ENCODE results near the gene FERD3L. TPM values are rescaled to one million over a fixed set of nuclear protein-coding genes. Genes with fewer than 3 reads are reported as not detected.

FERD3L gene
- total and polyA plus RNA-seq, 2 of the 8 experiments (the other 6 are each of a cell fraction or from before 2014, with no cell fraction given): not detected

- no peaks in the 10 kb centered on the region for H3K9me3 ChIP-seq (ENCODE audit: insufficient read depth in 2 of 2, low read depth in 1 of 2, low read length in 1 of 2)
- H3K27me3 ChIP-seq (replicated peaks in 1 of 4; ENCODE audit: control insufficient read depth in 3 of 4, extremely low read depth in 1 of 4, insufficient read depth in 3 of 4, low read length in 3 of 4): no peaks in the 10 kb centered on the region
Observed at GRCh38 chr7:19161671-19162070, 16.4 kb upstream of the FERD3L start.

More at GRCh38 chr7:19161671-19162070, 16.4 kb upstream of the FERD3L start:
- H4K5ac ChIP-seq (ENCODE audit: insufficient read length, low read depth, low read length): no peak overlapping the region
- H2BK15ac ChIP-seq (ENCODE audit: low read length): no peak overlapping the region
- H3K27ac ChIP-seq (ENCODE audit: low read depth, low read length): no peak overlapping the region
- no peaks in the 10 kb centered on the region for H4K20me1 ChIP-seq (replicated peaks in 1 of 2; ENCODE audit: control insufficient read depth in 1 of 2, insufficient read depth in 2 of 2, low read length in 2 of 2)
- H4K91ac ChIP-seq (replicated peaks; ENCODE audit: insufficient read length, low read length): no peak overlapping the region
- H3K14ac ChIP-seq (ENCODE audit: insufficient read length): no peak overlapping the region
- no peak overlapping the region for H3K23ac ChIP-seq (ENCODE audit: insufficient read length)
- DNase-seq (ENCODE audit: low read depth in 1 of 2, low spot score in 2 of 2) (no peak), FAIRE-seq (no peak)
- H2BK120ac ChIP-seq (replicated peaks; ENCODE audit: low read depth, low read length): no peak overlapping the region
- H2AK5ac ChIP-seq (ENCODE audit: low read depth, low read length): no peak overlapping the region
- no peaks in the 10 kb centered on the region; the same call in 1 of the 2 replicates for H3K23me2 ChIP-seq (ENCODE audit: low read depth, low read length)
- H2AFZ ChIP-seq (ENCODE audit: low read length): no peak overlapping the region
- no peak for TF ChIP-seq NANOG (IDR thresholded peaks at IDR 0.05; ENCODE audit: insufficient read depth, low read depth, low read length, poor library complexity, severe bottlenecking)
- no peak for TF ChIP-seq SAP30 (IDR thresholded peaks at IDR 0.05; ENCODE audit: insufficient read depth, insufficient replicate concordance, low read length)
- TF ChIP-seq RXRA (IDR thresholded peaks at IDR 0.05; ENCODE audit: insufficient read depth, low read depth, low read length): no peak
- TF ChIP-seq RFX5 (IDR thresholded peaks at IDR 0.05; ENCODE audit: borderline replicate concordance, low read depth, low read length): no peak
- no peak for TF ChIP-seq CTBP2 (IDR thresholded peaks at IDR 0.05; ENCODE audit: borderline replicate concordance, insufficient read depth, insufficient read length, low read length)
- no peak overlapping the region for H3K56ac ChIP-seq (replicated peaks; ENCODE audit: insufficient read length, low read depth, low read length)
- POLR2A ChIA-PET (ENCODE audit: partially characterized antibody): no interaction called here
- WGBS, 2 experiments (ENCODE audit: extremely low coverage in 1 of 2, insufficient coverage in 1 of 2, insufficient read length in 1 of 2, insufficient replicate concordance in 2 of 2, low coverage in 1 of 2, low lambda C conversion rate in 2 of 2, missing lambda C conversion rate in 1 of 2): 97% methylated on average over 3 of the region's 3 CpGs; no CpG with 5 or more reads in 1 of the 2 experiments
- CTCF ChIA-PET (ENCODE audit: partially characterized antibody): no interaction called here
- H4K8ac ChIP-seq (ENCODE audit: extremely low read depth, insufficient read depth, low read length): no peak overlapping the region
- no peaks in the 10 kb centered on the region for H3K79me2 ChIP-seq (ENCODE audit: control insufficient read depth in 1 of 2, insufficient read depth in 2 of 2, low read length in 2 of 2)
- no peak overlapping the region for H2BK12ac ChIP-seq (ENCODE audit: low read depth, low read length)
- H3K18ac ChIP-seq (ENCODE audit: extremely low read depth, low read length): no peak overlapping the region
- H3K79me1 ChIP-seq (ENCODE audit: low read depth, low read length): no peaks in the 10 kb centered on the region
- no peaks in the 10 kb centered on the region for H3K36me3 ChIP-seq (ENCODE audit: control insufficient read depth in 2 of 4, insufficient read depth in 4 of 4, low read length in 3 of 4)
- no peak overlapping the region for H3K4ac ChIP-seq (replicated peaks; ENCODE audit: insufficient read length, low read depth, low read length)
- H2BK5ac ChIP-seq (ENCODE audit: low read depth, low read length): no peak overlapping the region
- no peak overlapping the region for H3K9ac ChIP-seq (replicated peaks in 1 of 4; ENCODE audit: extremely low read depth in 1 of 4, low read depth in 3 of 4, low read length in 3 of 4)
- H3K4me2 ChIP-seq (ENCODE audit: insufficient read depth in 1 of 2, low read depth in 2 of 2, low read length in 2 of 2): no peak overlapping the region
- no peak overlapping the region for H2BK20ac ChIP-seq (ENCODE audit: low read length)
- H3K4me1 ChIP-seq (replicated peaks in 1 of 4; ENCODE audit: control insufficient read depth in 3 of 4, insufficient read depth in 4 of 4, low read length in 3 of 4): no peaks in the 10 kb centered on the region
- H3K4me3 ChIP-seq (ENCODE audit: extremely low read depth in 1 of 4, insufficient read depth in 2 of 4, low read depth in 3 of 4, low read length in 4 of 4): no peak overlapping the region

Measured in H1 (cell line).